HepG2 (cell line): Measurements from ENCODE around the gene KLHL18. TPM values are rescaled to one million over a fixed set of nuclear protein-coding genes. Genes with fewer than 3 reads are reported as not detected.
"Not testable (repeated sequence)": the region's sequence is repeated elsewhere in the genome, so short reads cannot be mapped to it uniquely, and the experiment has no call there.

ENCODE experiments used
- ATAC-seq: fragments of 200-7000 bp; cut with Tn5 transposase; 3 replicates; pipeline ENCODE4 v1.9.1; 2020; ENCODE audit warnings: mild to moderate bottlenecking, moderate library complexity
- BruUV-seq: library from RNA; stranded (reverse); fragments of 400-500 nt; replicated peaks from 2 replicates; lab custom pipeline; 2021; lab: Mats Ljungman, UMichigan
- CTCF ChIA-PET: fragments of 300-600 bp; formaldehyde crosslinking; extraction: SDS; loops from one replicate; lab custom pipeline; 2021; ENCODE audit warnings: low total read pairs, inconsistent platforms, low intra/inter-chr PET ratio; lab: Yijun Ruan, JAX
- POLR2A ChIA-PET: fragments of 350-600 bp; sonication (Branson Sonifier 250); formaldehyde crosslinking; loops from one replicate; lab custom pipeline; 2020; ENCODE audit warnings: antibody characterized with exemption, inconsistent platforms; lab: Yijun Ruan, JAX
- DNase-seq: peaks from one replicate; pipeline ENCODE4 v3.0.0-alpha.2; 2015; ENCODE audit warnings: low spot score
- FAIRE-seq: peaks from 3 replicates; lab custom pipeline; 2011; peaks lifted over from hg19 to GRCh38; lab: Jason Lieb, UNC
- H2AFZ ChIP-seq: one replicate; pipeline ENCODE4 v1.6.1; 2011; ENCODE audit warnings: low read length, inconsistent platforms
- H3K27ac ChIP-seq: fragments of 300-600 bp; 3 replicates; pipeline ENCODE4 v1.8.0; 2011; ENCODE audit warnings: mixed run types, mild to moderate bottlenecking, mixed read lengths, low read length, inconsistent platforms; ENCODE audit not compliant: insufficient read depth; ENCODE audit errors: extremely low read length
- H3K27me3 ChIP-seq, 2 experiments: fragments of 200-600 bp in 1 of 2; 2 replicates in 1 of 2; 3 replicates in 1 of 2; pipeline versions ENCODE4 v1.6.0 to v1.8.0; 2011; ENCODE audit warnings: low read length in 2 of 2, mild to moderate bottlenecking in 2 of 2, moderate library complexity in 2 of 2, inconsistent platforms in 1 of 2; ENCODE audit not compliant: insufficient read depth in 2 of 2, control insufficient read depth in 1 of 2
- H3K36me3 ChIP-seq, 2 experiments: fragments of 200-600 bp in 1 of 2; replicated peaks in 1 of 2; 2 replicates in 1 of 2; 3 replicates in 1 of 2; pipeline versions ENCODE4 v1.5.1 to v1.8.0; 2011; ENCODE audit warnings: low read length in 2 of 2, inconsistent platforms in 1 of 2; ENCODE audit not compliant: insufficient read depth in 2 of 2, control insufficient read depth in 1 of 2
- H3K4me1 ChIP-seq: 2 replicates; pipeline ENCODE4 v1.5.1; 2012; ENCODE audit warnings: low read length, inconsistent platforms; ENCODE audit not compliant: insufficient read depth
- H3K4me2 ChIP-seq: 2 replicates; pipeline ENCODE4 v1.6.0; 2011; ENCODE audit warnings: low read depth, low read length, inconsistent platforms
- H3K4me3 ChIP-seq, 3 experiments: fragments of 200-600 bp in 1 of 3; sonication (generic), shearing (Covaris generic) in 1 of 3; replicated peaks in 1 of 3; 2 replicates each; pipeline ENCODE4 v1.5.1; 2011 to 2016; ENCODE audit warnings: low read length in 3 of 3, inconsistent platforms in 2 of 3, low read depth in 2 of 3, mild to moderate bottlenecking in 2 of 3, control low read depth in 1 of 3, mixed read lengths in 1 of 3; ENCODE audit not compliant: insufficient read depth in 1 of 3
- H3K79me2 ChIP-seq: one replicate; pipeline ENCODE4 v1.6.1; 2011; ENCODE audit warnings: low read length, inconsistent platforms; ENCODE audit not compliant: insufficient read depth
- H3K9ac ChIP-seq: 2 replicates; pipeline ENCODE4 v1.6.0; 2011; ENCODE audit warnings: mild to moderate bottlenecking, low read depth, low read length, inconsistent platforms; ENCODE audit not compliant: insufficient read depth
- H3K9me3 ChIP-seq: 2 replicates; pipeline ENCODE4 v1.5.1; 2012; ENCODE audit warnings: mild to moderate bottlenecking, low read length
- H4K20me1 ChIP-seq: 2 replicates; pipeline ENCODE4 v1.6.0; 2011; ENCODE audit warnings: inconsistent platforms, mild to moderate bottlenecking, low read length, moderate library complexity; ENCODE audit not compliant: insufficient read depth
- ARHGAP35 ChIP-seq: sonication (generic); formaldehyde crosslinking; IDR thresholded peaks from 2 replicates; pipeline ENCODE4 v1.9.0; 2022; ENCODE audit warnings: mild to moderate bottlenecking, inconsistent platforms, moderate library complexity, missing genetic modification reagents, borderline replicate concordance
- IRF1 ChIP-seq: sonication (generic); formaldehyde crosslinking; IDR thresholded peaks from 2 replicates; pipeline ENCODE4 v1.4.0; 2020; ENCODE audit warnings: low read depth, mild to moderate bottlenecking, missing genetic modification reagents
- RAD21 ChIP-seq: fragments of 450-650 bp; formaldehyde crosslinking; IDR thresholded peaks from 2 replicates; pipeline ENCODE4 v1.5.0; 2020; ENCODE audit warnings: mild to moderate bottlenecking
- ZMYM2 ChIP-seq: sonication (generic); formaldehyde crosslinking; IDR thresholded peaks from 2 replicates; pipeline ENCODE4 v1.8.0; 2022; ENCODE audit warnings: mild to moderate bottlenecking, missing genetic modification reagents
- ZNF20 ChIP-seq: sonication (generic); formaldehyde crosslinking; IDR thresholded peaks from 2 replicates; pipeline ENCODE4 v1.4.0; 2020; ENCODE audit warnings: mild to moderate bottlenecking, moderate library complexity, missing genetic modification reagents
- ZNF513 ChIP-seq: sonication (generic); formaldehyde crosslinking; conservative IDR thresholded peaks from 2 replicates; pipeline ENCODE4 v1.5.0; 2020; ENCODE audit warnings: missing genetic modification reagents
- WGBS: methylation state at CpG from one replicate; pipeline ENCODE4 v1.1.6; 2017; ENCODE audit warnings: low lambda C conversion rate; 5-methylcytosine and 5-hydroxymethylcytosine counted together
- in situ Hi-C: cut with HindIII; loops from 2 replicates; pipeline ENCODE4 v1.10.0; 2017; ENCODE audit warnings: low pct_unique_long_range_greater_than_20kb; ENCODE audit not compliant: extremely low pct_ligation_motif_present
- intact Hi-C: fragments of 100-400 bp; cut with micrococcal nuclease; formaldehyde crosslinking; loops from one replicate; pipeline ENCODE4 v1.10.0; 2022; ENCODE audit not compliant: unreplicated experiment
- polyA plus RNA-seq, 8 experiments: library from polyadenylated mRNA; depleted of rRNA in 3 of 8; stranded (reverse) in 7 of 8; unstranded in 1 of 8; fragments of >200 nt; fragmentation: Illumina TruSeq in 4 of 8; extraction: Trizol in 4 of 8; gene quantifications; 2 replicates each; pipeline versions ENCODE4 v1.2.1 to v1.2.3, GENCODE V29; 2011 to 2016; ENCODE audit warnings: low read depth in 4 of 8, missing spikeins in 1 of 8, mixed read lengths in 1 of 8; ENCODE audit not compliant: insufficient read depth in 1 of 8
- total RNA-seq, 5 experiments: library from RNA; depleted of rRNA; stranded (reverse); fragments of >200 nt; fragmentation: Illumina TruSeq; extraction: Trizol; gene quantifications; 2 replicates each; pipeline ENCODE4 v1.2.3, GENCODE V29; 2016; ENCODE audit warnings: low read depth in 1 of 5
- TF ChIP-seq, protein P1 (sequence below): sonication (generic); formaldehyde crosslinking; IDR thresholded peaks from 2 replicates; pipeline ENCODE4 v1.8.1; 2022; ENCODE audit warnings: low read depth, mild to moderate bottlenecking, missing genetic modification reagents

Gene KLHL18
- total and polyA plus RNA-seq, 2 of the 13 experiments (the other 11 are each of a cell fraction or from before 2014, with no cell fraction given): 17.5 to 18.8 TPM

GRCh38 chr3:47315069-47315647 is 32.4 kb downstream of the KLHL18 start (continued):
- no peak for TF ChIP-seq IRF1 (CRISPR knock-in tag)
- no peak for TF ChIP-seq ZMYM2 (CRISPR knock-in tag)
- no peak for TF ChIP-seq ZNF20 (CRISPR knock-in tag)
- TF ChIP-seq ARHGAP35: no peak
- TF ChIP-seq, protein P1, sequence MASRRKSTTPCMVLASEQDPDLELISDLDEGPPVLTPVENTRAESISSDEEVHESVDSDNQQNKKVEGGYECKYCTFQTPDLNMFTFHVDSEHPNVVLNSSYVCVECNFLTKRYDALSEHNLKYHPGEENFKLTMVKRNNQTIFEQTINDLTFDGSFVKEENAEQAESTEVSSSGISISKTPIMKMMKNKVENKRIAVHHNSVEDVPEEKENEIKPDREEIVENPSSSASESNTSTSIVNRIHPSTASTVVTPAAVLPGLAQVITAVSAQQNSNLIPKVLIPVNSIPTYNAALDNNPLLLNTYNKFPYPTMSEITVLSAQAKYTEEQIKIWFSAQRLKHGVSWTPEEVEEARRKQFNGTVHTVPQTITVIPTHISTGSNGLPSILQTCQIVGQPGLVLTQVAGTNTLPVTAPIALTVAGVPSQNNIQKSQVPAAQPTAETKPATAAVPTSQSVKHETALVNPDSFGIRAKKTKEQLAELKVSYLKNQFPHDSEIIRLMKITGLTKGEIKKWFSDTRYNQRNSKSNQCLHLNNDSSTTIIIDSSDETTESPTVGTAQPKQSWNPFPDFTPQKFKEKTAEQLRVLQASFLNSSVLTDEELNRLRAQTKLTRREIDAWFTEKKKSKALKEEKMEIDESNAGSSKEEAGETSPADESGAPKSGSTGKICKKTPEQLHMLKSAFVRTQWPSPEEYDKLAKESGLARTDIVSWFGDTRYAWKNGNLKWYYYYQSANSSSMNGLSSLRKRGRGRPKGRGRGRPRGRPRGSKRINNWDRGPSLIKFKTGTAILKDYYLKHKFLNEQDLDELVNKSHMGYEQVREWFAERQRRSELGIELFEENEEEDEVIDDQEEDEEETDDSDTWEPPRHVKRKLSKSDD (CRISPR knock-in tag): no peak
- TF ChIP-seq ZNF513: no peak
- no peak for TF ChIP-seq RAD21 (CRISPR knock-in tag)
- TF ChIP-seq, all 625 proteins: peak for 0

- H3K27me3 ChIP-seq, H3K27ac ChIP-seq, ATAC-seq, FAIRE-seq, intact Hi-C loops, CTCF ChIA-PET, in situ Hi-C loops, H3K9me3 ChIP-seq, H3K9ac ChIP-seq, POLR2A ChIA-PET, H3K79me2 ChIP-seq, H3K4me2 ChIP-seq, H4K20me1 ChIP-seq, H3K4me3 ChIP-seq, DNase-seq, BruUV-seq, H2AFZ ChIP-seq: not testable (repeated sequence)
- H3K4me1 ChIP-seq: peaks cover 14% of the 10 kb centered on the region
- 100% methylated on average over 1 of the region's 1 CpG for WGBS
- peaks cover 8 to 20% of the 10 kb centered on the region in 2 experiments for H3K36me3 ChIP-seq
Observed at GRCh38 chr3:47316151-47316550, 33.4 kb downstream of the KLHL18 start.
